GM13976 (cell line): ENCODE measurements around the gene WNT3A.
A peak's percentile ranks its signal among the peaks of the same experiment; 100 is the strongest.

ENCODE experiments used
- DNase-seq: peaks from one replicate; pipeline ENCODE4 v3.0.0; 2012; ENCODE audit warnings: low spot score
- CTCF ChIP-seq: IDR thresholded peaks from 2 replicates; pipeline ENCODE4 v1.5.1; 2012; ENCODE audit warnings: borderline replicate concordance, mild to moderate bottlenecking; ENCODE audit not compliant: insufficient read depth; ENCODE audit errors: extremely low read depth, missing control alignments, control extremely low read depth
- in situ Hi-C: fragments of 300-500 bp; cut with MboI; formaldehyde crosslinking; loops from one replicate; pipeline ENCODE4 v1.12.0; 2022; ENCODE audit warnings: low sequenced_read_pairs, mixed read lengths, inconsistent platforms; ENCODE audit not compliant: unreplicated experiment

Gene WNT3A

GRCh38 chr1:228060458-228061190 lies 53.8 kb downstream of the WNT3A start:
- no peak for TF ChIP-seq CTCF
- in situ Hi-C loops: no loop called here
- peak; percentile 37 for DNase-seq

DNA sequence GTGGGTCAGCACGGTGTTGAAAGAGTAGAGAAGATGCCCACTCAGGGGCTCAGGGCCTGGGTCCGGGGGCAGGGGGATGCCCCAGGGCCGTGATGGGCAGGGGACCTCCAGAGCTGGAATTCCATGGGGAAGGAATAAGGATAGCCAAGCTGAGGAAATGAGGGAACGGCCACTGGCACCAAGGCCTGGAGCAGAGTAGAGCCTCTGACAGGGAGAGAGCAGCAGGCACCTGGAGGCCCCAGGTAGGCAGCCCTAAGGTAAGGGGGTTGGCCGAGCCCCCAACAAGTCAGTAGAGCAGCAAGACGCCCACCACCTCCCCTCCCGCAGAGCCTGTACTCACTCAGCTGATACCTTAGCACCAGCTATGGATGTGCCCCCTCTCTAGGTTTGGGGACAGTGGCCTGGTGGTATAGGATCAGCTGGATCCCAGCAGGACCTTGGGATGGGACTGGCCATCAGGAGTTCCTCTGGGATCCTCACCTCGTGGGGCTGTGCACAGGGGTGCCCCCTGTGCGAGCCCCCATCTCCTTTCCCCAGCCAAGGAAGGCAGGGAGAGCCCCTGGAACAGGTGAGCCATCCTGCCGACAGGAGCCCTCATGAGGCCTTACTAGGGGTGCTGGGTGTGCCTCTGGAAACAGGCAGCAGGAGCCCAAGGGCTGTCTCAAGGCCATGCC lies 54.8 kb downstream of the WNT3A start:
- in situ Hi-C loops: no loop called here
- no peak for TF ChIP-seq CTCF

DNA sequence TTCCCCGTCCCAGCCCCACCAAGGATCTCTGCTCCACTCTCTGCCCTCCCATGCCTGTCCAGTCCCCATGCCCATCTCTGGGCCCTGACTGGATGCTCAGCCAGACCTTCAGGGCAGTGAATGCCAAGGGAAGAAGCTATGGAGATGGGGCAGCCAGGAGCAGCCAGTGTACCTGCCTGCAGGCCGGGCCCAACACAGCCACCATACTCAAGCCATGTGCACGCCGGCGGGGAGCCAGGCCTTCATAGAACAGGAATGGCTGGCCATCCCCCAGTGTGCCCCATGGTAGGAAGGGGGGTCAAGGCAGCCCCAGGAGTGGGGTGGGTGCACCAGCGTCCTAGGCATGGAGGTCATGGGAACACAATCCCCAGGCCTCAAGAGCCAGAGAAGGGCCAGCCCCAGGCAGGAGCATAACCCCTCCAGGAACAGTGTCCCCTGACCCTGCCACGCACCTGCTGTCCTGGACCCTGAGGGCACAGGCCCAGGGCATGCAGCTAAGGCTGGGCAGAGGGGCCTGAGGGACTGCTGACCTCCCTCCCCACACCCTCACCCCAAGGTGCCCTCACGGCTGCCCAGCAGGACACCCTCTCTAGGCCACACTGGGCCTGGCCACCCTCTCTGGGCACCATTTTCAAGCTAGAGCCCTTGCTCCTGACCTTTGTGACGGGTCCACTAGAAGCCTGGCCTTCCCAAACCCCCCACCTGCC lies 55.4 kb downstream of the WNT3A start:
- no peak for DNase-seq
- TF ChIP-seq CTCF: no peak
- in situ Hi-C loops: no loop called here

More for the DNA sequence above, 54.8 kb downstream of the WNT3A start:
- DNase-seq: peak; percentile 30

DNA sequence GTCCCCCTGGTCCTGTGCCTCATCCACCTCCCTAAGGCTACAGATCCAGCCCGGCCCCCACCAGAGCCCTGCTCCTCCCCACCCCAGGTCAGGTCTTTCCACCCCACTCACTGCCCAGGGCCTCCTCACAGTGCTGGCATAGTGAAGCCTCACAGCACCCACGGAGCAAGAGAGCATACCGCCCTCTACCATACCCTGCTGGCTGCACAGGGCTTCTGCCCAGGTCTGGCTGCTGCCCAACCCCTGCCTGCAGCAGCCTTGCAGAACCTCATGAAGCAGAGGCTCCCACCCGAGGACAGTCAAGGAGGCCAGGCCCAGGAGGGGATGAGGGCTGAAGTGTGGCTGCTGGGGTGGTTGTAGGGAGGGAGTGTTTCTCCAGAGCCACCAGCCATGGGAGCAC lies 56.0 kb downstream of the WNT3A start:
- in situ Hi-C loops: no loop called here

GRCh38 chr1:228063251-228064191 lies 56.7 kb downstream of the WNT3A start:
- in situ Hi-C loops: no loop called here
- TF ChIP-seq CTCF: no peak
- DNase-seq: no peak

More for the DNA sequence above, 56.0 kb downstream of the WNT3A start:
- DNase-seq: no peak
- no peak for TF ChIP-seq CTCF

DNA sequence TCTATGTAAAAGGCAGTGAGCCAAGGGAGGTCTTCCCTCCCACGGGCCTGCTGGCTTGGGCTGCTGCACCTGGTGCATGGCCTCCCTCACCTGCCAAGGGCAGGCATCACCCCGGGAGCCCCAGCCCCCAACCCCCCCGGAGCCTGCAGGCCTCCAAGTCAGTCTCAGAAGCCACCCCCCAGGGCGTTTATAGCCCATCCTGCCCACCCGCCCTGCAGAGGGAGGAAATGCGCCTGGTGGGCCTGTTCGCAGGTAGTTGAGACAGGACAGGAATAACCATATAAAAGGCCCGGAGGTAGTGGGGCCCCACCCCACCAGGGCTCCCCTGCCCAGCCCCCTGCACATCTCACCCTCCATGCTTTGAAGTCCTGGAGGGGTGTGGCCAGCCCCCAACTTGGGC lies 57.5 kb downstream of the WNT3A start:
- no peak for TF ChIP-seq CTCF
- in situ Hi-C loops: no loop called here
- DNase-seq: no peak
